Spleen (tissue), 11 donors: ENCODE results near the gene BHLHA9. TPM values are rescaled to one million over a fixed set of nuclear protein-coding genes. Genes with fewer than 3 reads are reported as not detected.

ENCODE experiments used
- DNase-seq: peaks from one replicate; pipeline ENCODE4 v3.0.0-alpha.2; 2020
- H3K27ac ChIP-seq, 8 donors: fragments of 200-600 bp; sonication (generic) in 7 of 8; 1 replicate in 4 of 8; 2 replicates in 4 of 8; pipeline versions ENCODE4 v1.5.0 to v1.8.0; 2016 to 2021; ENCODE audit warnings: inconsistent platforms in 4 of 8, mild to moderate bottlenecking in 4 of 8, moderate library complexity in 1 of 8
- H3K27me3 ChIP-seq, 7 donors: fragments of 200-600 bp; sonication (generic) in 6 of 7; replicated peaks in 1 of 7; 1 replicate in 4 of 7; 2 replicates in 3 of 7; pipeline versions ENCODE4 v1.5.0 to v1.8.0; 2016 to 2021; ENCODE audit warnings: inconsistent platforms in 3 of 7, mild to moderate bottlenecking in 1 of 7
- H3K36me3 ChIP-seq, 6 donors: fragments of 200-600 bp; sonication (generic) in 5 of 6; 1 replicate in 4 of 6; 2 replicates in 2 of 6; pipeline versions ENCODE4 v1.5.0 to v1.8.0; 2016 to 2021; ENCODE audit warnings: inconsistent platforms in 2 of 6
- H3K4me1 ChIP-seq, 6 donors: fragments of 200-600 bp; sonication (generic) in 5 of 6; 1 replicate in 3 of 6; 2 replicates in 3 of 6; pipeline versions ENCODE4 v1.5.0 to v1.8.0; 2016 to 2021; ENCODE audit warnings: inconsistent platforms in 3 of 6
- H3K4me3 ChIP-seq, 8 donors: fragments of 200-600 bp; sonication (generic) in 7 of 8; 1 replicate in 4 of 8; 2 replicates in 4 of 8; pipeline versions ENCODE4 v1.5.0 to v1.8.0; 2016 to 2021; ENCODE audit warnings: inconsistent platforms in 4 of 8, mild to moderate bottlenecking in 4 of 8, moderate library complexity in 2 of 8
- H3K9me3 ChIP-seq, 8 donors: fragments of 200-600 bp; sonication (generic) in 7 of 8; 1 replicate in 4 of 8; 2 replicates in 4 of 8; pipeline versions ENCODE4 v1.5.0 to v1.8.0; 2016 to 2021; ENCODE audit warnings: inconsistent platforms in 4 of 8
- CTCF ChIP-seq, 11 experiments: fragments of 200-600 bp in 7 of 11; fragments of 450-650 bp in 4 of 11; sonication (generic) in 4 of 11; IDR thresholded peaks in 8 of 11; conservative IDR thresholded peaks in 3 of 11; 1 replicate in 7 of 11; 2 replicates in 4 of 11; pipeline versions ENCODE4 v1.4.0 to v1.8.0; 2016 to 2021; ENCODE audit warnings: antibody characterized with exemption in 11 of 11, inconsistent platforms in 4 of 11, mild to moderate bottlenecking in 1 of 11
- POLR2A ChIP-seq, 3 donors: fragments of 450-650 bp; IDR thresholded peaks; one replicate each; pipeline ENCODE4 v1.5.1; 2017; ENCODE audit warnings: antibody characterized with exemption in 3 of 3, mild to moderate bottlenecking in 1 of 3
- POLR2AphosphoS5 ChIP-seq, 3 donors: sonication (generic); formaldehyde crosslinking; IDR thresholded peaks; one replicate each; pipeline ENCODE4 v1.5.1; 2017; ENCODE audit warnings: antibody characterized with exemption in 3 of 3
- WGBS, 5 donors: extraction: QIAGEN DNeasy Blood & Tissue Kit in 3 of 5; methylation state at CpG; one replicate each; pipeline versions ENCODE4 v1.1.5 to v1.1.7; 2013 to 2018; 5-methylcytosine and 5-hydroxymethylcytosine counted together
- intact Hi-C: fragments of 100-400 bp; cut with DNase I; formaldehyde crosslinking; loops from one replicate; pipeline ENCODE4 v1.15.0; 2023; ENCODE audit warnings: low total_unique reads
- polyA plus RNA-seq, 3 donors: library from polyadenylated mRNA; stranded (reverse); fragments of 200-250 nt; gene quantifications; one replicate each; pipeline ENCODE4 v1.2.1, GENCODE V29; 2013
- total RNA-seq, 7 donors: library from RNA; depleted of rRNA in 3 of 7; stranded (reverse); fragments of >200 nt in 3 of 7; fragmentation: NEBNext Ultra II Directional in 4 of 7; extraction: Animal tissue kit (Norgen Biotek cat#: 25700) in 4 of 7; gene quantifications; one replicate each; pipeline versions ENCODE4 v1.1.0 to v1.2.1, GENCODE V29; 2016 to 2021
- donor health status: healthy with polysubstance abuse.
- donor health status: DM: no; HTN: no; CAD: no; lungs with moderate emphysema.
- donor health status: DM: no; HTN: no; CAD: no.
- donor health status: Bipolar disorder and iron deficiency.
- donor health status: healthy.
- donor health status: DM: no; HTN: no; CAD: no.
- donor health status: DM: yes; HTN: yes; CAD: no.

Gene BHLHA9
- total and polyA plus RNA-seq, 10 donors = not detected

GRCh38 chr17:1315409-1315808 is 45.2 kb downstream of the BHLHA9 start:
- intact Hi-C loops = no loop called here
- Histone ChIP-seq H3K9me3 (no peaks in the 10 kb centered on the region), H3K27ac (no peak overlapping the region), H3K27me3 (peaks cover 0 to 73% (median 13%) of the 10 kb centered on the region in 7 donors), H3K4me1 (no peaks in the 10 kb centered on the region), H3K36me3 (no peaks in the 10 kb centered on the region), H3K4me3 (no peak overlapping the region)
- DNase-seq = no peak
- TF ChIP-seq POLR2AphosphoS5 (IDR thresholded peaks at IDR 0.05) (no peak), CTCF (IDR thresholded peaks at IDR 0.05 in 8 of 11, conservative IDR thresholded peaks at IDR 0.05 in 3 of 11) (no peak), POLR2A (IDR thresholded peaks at IDR 0.05) (no peak)
- 58 to 80% (median 72%) methylated on average over 10 of the region's 10 CpGs for WGBS, 5 donors

- H3K36me3 ChIP-seq = no peaks in the 10 kb centered on the region
- H3K27ac ChIP-seq = no peak overlapping the region
- DNase-seq = no peak
- H3K27me3 ChIP-seq = peaks cover 0 to 77% (median 13%) of the 10 kb centered on the region in 7 donors
- TF ChIP-seq CTCF (IDR thresholded peaks at IDR 0.05 in 8 of 11, conservative IDR thresholded peaks at IDR 0.05 in 3 of 11) = no peak
- no peak for TF ChIP-seq POLR2AphosphoS5 (IDR thresholded peaks at IDR 0.05)
- TF ChIP-seq POLR2A (IDR thresholded peaks at IDR 0.05) = no peak
- no peaks in the 10 kb centered on the region for H3K4me1 ChIP-seq
- no peaks in the 10 kb centered on the region for H3K9me3 ChIP-seq
- no peak overlapping the region for H3K4me3 ChIP-seq
- intact Hi-C loops = no loop called here
- WGBS, 5 donors = 62 to 69% (median 63%) methylated on average over 9 to 10 of the region's 10 CpGs
These were observed 45.7 kb downstream of the BHLHA9 start for GRCh38 chr17:1315891-1316403.

Other genes with a start within 250 kb of the BHLHA9 start
- 100 to 1,000 TPM; 113 to 183 (median 136) TPM for gene ABR, start 90.5 kb upstream of the BHLHA9 start, total RNA-seq
- gene ABR, start 90.5 kb upstream of the BHLHA9 start, polyA plus RNA-seq = 10 to 100 TPM; 18.5 to 50.1 (median 22.2) TPM
- not detected for gene TRARG1, start 9.2 kb downstream of the BHLHA9 start, total RNA-seq
- under 1 TPM; 0.03 to 0.22 (median 0.11) TPM for gene TRARG1, start 9.2 kb downstream of the BHLHA9 start, polyA plus RNA-seq
- 100 to 1,000 TPM; 234 to 645 (median 289) TPM for gene YWHAE, start 129.8 kb downstream of the BHLHA9 start, total RNA-seq
- 100 to 1,000 TPM; 104 to 199 (median 142) TPM for gene YWHAE, start 129.8 kb downstream of the BHLHA9 start, polyA plus RNA-seq
- 10 to 100 TPM; 39.3 to 54.6 (median 48.2) TPM for gene CRK, start 185.8 kb downstream of the BHLHA9 start, total RNA-seq
- gene CRK, start 185.8 kb downstream of the BHLHA9 start, polyA plus RNA-seq = 10 to 100 TPM; 11.7 to 20.7 (median 12.0) TPM
- gene MYO1C, start 222.2 kb downstream of the BHLHA9 start, total RNA-seq = 100 to 1,000 TPM in 2 of 7 donors, 10 to 100 TPM in 5; 49.2 to 135 (median 81.6) TPM
- 10 to 100 TPM; 14.6 to 21.6 (median 14.6) TPM for gene MYO1C, start 222.2 kb downstream of the BHLHA9 start, polyA plus RNA-seq
- gene INPP5K, start 246.2 kb downstream of the BHLHA9 start, total RNA-seq = 100 to 1,000 TPM in 1 of 7 donors, 10 to 100 TPM in 6; 43.1 to 107 (median 55.2) TPM
- gene INPP5K, start 246.2 kb downstream of the BHLHA9 start, polyA plus RNA-seq = 10 to 100 TPM; 22.3 to 35.8 (median 23.4) TPM